H9 (cell line): ENCODE results near the gene STK31. TPM values are rescaled to one million over a fixed set of nuclear protein-coding genes. Genes with fewer than 3 reads are reported as not detected.

Experiments used
- DNase-seq: peaks from one replicate; pipeline ENCODE4 v3.0.0-alpha.2; 2017
- H2AFZ ChIP-seq: one replicate; pipeline ENCODE4 v1.6.1; 2013; ENCODE audit warnings: mild to moderate bottlenecking, low read length, control low read depth, moderate library complexity
- H2AK5ac ChIP-seq: 2 replicates; pipeline ENCODE4 v1.6.1; 2013; ENCODE audit warnings: low read length, control low read depth, mixed read lengths; ENCODE audit not compliant: insufficient read length
- H2BK120ac ChIP-seq: one replicate; pipeline ENCODE4 v1.6.1; 2013; ENCODE audit warnings: low read depth, mild to moderate bottlenecking, low read length, control low read depth, inconsistent platforms; ENCODE audit not compliant: poor library complexity, severe bottlenecking
- H2BK12ac ChIP-seq: 2 replicates; pipeline ENCODE4 v1.6.1; 2013; ENCODE audit warnings: low read length, control low read depth, mixed read lengths, low read depth; ENCODE audit not compliant: insufficient read length
- H2BK15ac ChIP-seq: 2 replicates; pipeline ENCODE4 v1.6.1; 2013; ENCODE audit warnings: low read depth, low read length, control low read depth
- H2BK20ac ChIP-seq: one replicate; pipeline ENCODE4 v1.6.1; 2013; ENCODE audit warnings: low read depth, mild to moderate bottlenecking, low read length, control low read depth, inconsistent platforms; ENCODE audit not compliant: poor library complexity, severe bottlenecking
- H2BK5ac ChIP-seq: 2 replicates; pipeline ENCODE4 v1.6.1; 2013; ENCODE audit warnings: low read length, control low read depth, mixed read lengths; ENCODE audit not compliant: insufficient read length
- H3K14ac ChIP-seq: 2 replicates; pipeline ENCODE4 v1.6.1; 2013; ENCODE audit warnings: low read length, control low read depth; ENCODE audit not compliant: insufficient read depth
- H3K18ac ChIP-seq: 2 replicates; pipeline ENCODE4 v1.6.1; 2013; ENCODE audit warnings: low read depth, mild to moderate bottlenecking, mixed read lengths, low read length, control low read depth; ENCODE audit not compliant: insufficient read length
- H3K23ac ChIP-seq: 2 replicates; pipeline ENCODE4 v1.6.1; 2013; ENCODE audit warnings: low read length, control low read depth, mixed read lengths, low read depth; ENCODE audit not compliant: insufficient read length
- H3K23me2 ChIP-seq: 2 replicates; pipeline ENCODE4 v1.6.1; 2013; ENCODE audit warnings: low read depth, mild to moderate bottlenecking, mixed read lengths, low read length, control low read depth; ENCODE audit not compliant: insufficient read length, poor library complexity, severe bottlenecking
- H3K27ac ChIP-seq: 2 replicates; pipeline ENCODE4 v1.5.1; 2013; ENCODE audit warnings: low read length, control low read depth, mixed read lengths, low read depth; ENCODE audit not compliant: insufficient read length
- H3K27me3 ChIP-seq: 2 replicates; pipeline ENCODE4 v1.6.1; 2013; ENCODE audit warnings: low read length, control low read depth, inconsistent platforms; ENCODE audit not compliant: insufficient read depth
- H3K4ac ChIP-seq: 2 replicates; pipeline ENCODE4 v1.6.1; 2013; ENCODE audit warnings: low read depth, mild to moderate bottlenecking, control low read depth, inconsistent platforms, low read length, moderate library complexity
- H3K4me1 ChIP-seq: 2 replicates; pipeline ENCODE4 v1.6.1; 2013; ENCODE audit warnings: low read length, control low read depth, inconsistent platforms; ENCODE audit not compliant: insufficient read depth
- H3K4me2 ChIP-seq: 2 replicates; pipeline ENCODE4 v1.6.1; 2013; ENCODE audit warnings: low read length, control low read depth, mixed read lengths; ENCODE audit not compliant: insufficient read length, insufficient read depth
- H3K56ac ChIP-seq: 2 replicates; pipeline ENCODE4 v1.6.1; 2013; ENCODE audit warnings: low read depth, mild to moderate bottlenecking, mixed read lengths, low read length, control low read depth; ENCODE audit not compliant: insufficient read length
- H3K79me1 ChIP-seq: 2 replicates; pipeline ENCODE4 v1.6.1; 2013; ENCODE audit warnings: low read depth, mild to moderate bottlenecking, moderate library complexity, low read length, control low read depth, inconsistent platforms; ENCODE audit not compliant: insufficient read depth, poor library complexity, severe bottlenecking
- H3K79me2 ChIP-seq: 2 replicates; pipeline ENCODE4 v1.6.1; 2013; ENCODE audit warnings: low read length, control low read depth, inconsistent platforms; ENCODE audit not compliant: insufficient read depth
- H3K9ac ChIP-seq: 2 replicates; pipeline ENCODE4 v1.6.1; 2013; ENCODE audit warnings: low read length, control low read depth, mixed read lengths; ENCODE audit not compliant: insufficient read length; ENCODE audit errors: extremely low read depth
- H3K9me3 ChIP-seq: one replicate; pipeline ENCODE4 v1.6.1; 2013; ENCODE audit warnings: low read depth, low read length, inconsistent platforms; ENCODE audit not compliant: control insufficient read depth
- H3T11ph ChIP-seq: one replicate; pipeline ENCODE4 v1.6.1; 2013; ENCODE audit warnings: mild to moderate bottlenecking, low read length, control low read depth, inconsistent platforms
- H4K20me1 ChIP-seq: one replicate; pipeline ENCODE4 v1.6.1; 2013; ENCODE audit not compliant: control insufficient read depth, insufficient read length, insufficient read depth
- H4K5ac ChIP-seq: 2 replicates; pipeline ENCODE4 v1.6.1; 2013; ENCODE audit warnings: low read depth, mild to moderate bottlenecking, mixed read lengths, low read length, control low read depth; ENCODE audit not compliant: insufficient read length
- H4K8ac ChIP-seq: replicated peaks from 2 replicates; pipeline ENCODE4 v1.6.1; 2013; ENCODE audit warnings: low read length, control low read depth, mixed read lengths, low read depth; ENCODE audit not compliant: insufficient read length
- H4K91ac ChIP-seq: 2 replicates; pipeline ENCODE4 v1.6.1; 2013; ENCODE audit warnings: low read depth, mild to moderate bottlenecking, moderate library complexity, mixed read lengths, low read length, control low read depth; ENCODE audit not compliant: insufficient read length
- H3K27ac Mint-ChIP-seq, 3 experiments: 2 replicates in 2 of 3; 3 replicates in 1 of 3; pipeline ENCODE4 v1.8.0; 2020 to 2021; ENCODE audit warnings: mixed read lengths in 3 of 3, mild to moderate bottlenecking in 1 of 3, moderate library complexity in 1 of 3
- H3K27me3 Mint-ChIP-seq: 2 replicates; pipeline ENCODE4 v1.8.0; 2021; ENCODE audit warnings: low read depth, mild to moderate bottlenecking, moderate library complexity, mixed read lengths
- H3K36me3 Mint-ChIP-seq, 3 experiments: 2 replicates in 2 of 3; 3 replicates in 1 of 3; pipeline ENCODE4 v1.8.0; 2020 to 2021; ENCODE audit warnings: low read depth in 3 of 3, mixed read lengths in 3 of 3; ENCODE audit not compliant: insufficient read depth in 1 of 3
- H3K4me1 Mint-ChIP-seq, 2 experiments: 2 replicates each; pipeline ENCODE4 v1.8.0; 2020; ENCODE audit warnings: mixed read lengths in 2 of 2
- H3K4me3 Mint-ChIP-seq, 2 experiments: 2 replicates in 1 of 2; 3 replicates in 1 of 2; pipeline ENCODE4 v1.8.0; 2020 to 2021; ENCODE audit warnings: mild to moderate bottlenecking in 2 of 2, mixed read lengths in 2 of 2, moderate library complexity in 1 of 2
- H3K9me3 Mint-ChIP-seq, 2 experiments: 2 replicates in 1 of 2; 3 replicates in 1 of 2; pipeline ENCODE4 v1.8.0; 2020; ENCODE audit warnings: mild to moderate bottlenecking in 2 of 2, mixed read lengths in 2 of 2, moderate library complexity in 1 of 2
- CTCF ChIP-seq: fragments of 200-600 bp; sonication (generic); conservative IDR thresholded peaks from 3 replicates; pipeline ENCODE4 v1.8.0; 2021; ENCODE audit warnings: antibody characterized with exemption, mild to moderate bottlenecking
- WGBS: extraction: QIAGEN DNeasy Blood & Tissue Kit; methylation state at CpG from one replicate; pipeline ENCODE4 v1.1.7; 2013; ENCODE audit warnings: missing lambda C conversion rate, low lambda C conversion rate, mixed read lengths; ENCODE audit not compliant: insufficient read length; ENCODE audit errors: extremely low coverage; 5-methylcytosine and 5-hydroxymethylcytosine counted together
- total RNA-seq: library from RNA; stranded (reverse); gene quantifications from 2 replicates; pipeline ENCODE4 v1.2.1, GENCODE V29; 2021

Gene STK31
- total RNA-seq, 1 experiment from 2014 or later = 0.24 TPM

DNA sequence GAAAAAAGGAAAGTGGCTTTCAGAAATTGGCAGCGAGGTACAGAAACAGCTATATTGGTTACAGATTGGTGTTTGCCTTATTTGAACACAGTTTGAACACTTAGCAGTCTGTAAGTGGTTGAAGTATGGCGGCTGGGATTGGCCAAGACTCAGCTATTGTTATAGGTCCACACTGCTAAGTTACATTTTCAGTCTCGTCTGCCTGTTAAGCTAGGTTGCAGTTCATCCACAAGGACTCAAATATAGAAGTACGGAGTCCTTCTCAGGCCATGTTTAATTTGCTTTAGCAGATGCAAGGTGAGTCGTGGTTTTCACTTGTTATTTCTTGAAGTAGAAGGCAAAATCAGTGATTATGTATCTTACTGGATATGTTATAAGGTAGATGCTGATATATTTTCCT lies 73.1 kb downstream of the STK31 start:
- Histone ChIP-seq H3K9me3 (no peaks in the 10 kb centered on the region), H3K79me1 (no peaks in the 10 kb centered on the region), H3K27me3 (no peaks in the 10 kb centered on the region), H4K5ac (no peak overlapping the region), H2BK120ac (no peak overlapping the region), H3K18ac (no peak overlapping the region), H3K23me2 (no peaks in the 10 kb centered on the region), H3T11ph (no peak overlapping the region), H2AK5ac (no peak overlapping the region), H3K4me1 (no peaks in the 10 kb centered on the region), H3K56ac (no peak overlapping the region), H2BK15ac (no peak overlapping the region), H2BK20ac (no peak overlapping the region), H2AFZ (no peak overlapping the region), H3K79me2 (no peaks in the 10 kb centered on the region), H4K91ac (no peak overlapping the region), H3K9ac (no peak overlapping the region), H3K4me2 (no peak overlapping the region), H3K14ac (no peak overlapping the region), H2BK12ac (no peak overlapping the region), H3K23ac (no peak overlapping the region), H3K4ac (no peak overlapping the region), H4K20me1 (no peaks in the 10 kb centered on the region), H4K8ac (no peak overlapping the region), H3K27ac (no peak overlapping the region), H2BK5ac (no peak overlapping the region)
- peaks cover 0 to 4% (median 0%) of the 10 kb centered on the region in 3 experiments; a peak in 1 of 7 replicates for H3K36me3 Mint-ChIP-seq
- WGBS = no CpG with 5 or more reads among the region's 5 CpGs
- no peak overlapping the region for H3K4me3 Mint-ChIP-seq
- H3K9me3 Mint-ChIP-seq = peaks cover 0 to 4% of the 10 kb centered on the region in 2 experiments; a peak in 4 of 5 replicates
- DNase-seq = no peak
- no peak for TF ChIP-seq CTCF
- no peaks in the 10 kb centered on the region for H3K27me3 Mint-ChIP-seq
- H3K27ac Mint-ChIP-seq = no peak overlapping the region
- peaks cover 5 to 16% of the 10 kb centered on the region in 2 experiments; a peak in 3 of 4 replicates for H3K4me1 Mint-ChIP-seq
